GM18511 (cell line): ENCODE data around the gene HGF.
A peak's percentile ranks its signal among the peaks of the same experiment; 100 is the strongest.
"Not testable (repeated sequence)": the region's sequence is repeated elsewhere in the genome, so short reads cannot be mapped to it uniquely, and the experiment has no call there.

Experiments used
- ATAC-seq: cut with Tn5 transposase; IDR thresholded peaks from one replicate; pipeline ENCODE4 v1.9.1; 2021; ENCODE audit warnings: mild to moderate bottlenecking, moderate library complexity; ENCODE audit not compliant: unreplicated experiment

HGF gene

GRCh38 chr7:81769891-81770727, at the start of gene HGF:
Gene HGF, minus strand, starts transcription at chr7:81770047. Its CDS starts 76 bp downstream, at chr7:81769971.
- no peak for ATAC-seq

GRCh38 chr7:81816312-81816711, 46.5 kb upstream of the HGF start:
- ATAC-seq, result no peak

DNA sequence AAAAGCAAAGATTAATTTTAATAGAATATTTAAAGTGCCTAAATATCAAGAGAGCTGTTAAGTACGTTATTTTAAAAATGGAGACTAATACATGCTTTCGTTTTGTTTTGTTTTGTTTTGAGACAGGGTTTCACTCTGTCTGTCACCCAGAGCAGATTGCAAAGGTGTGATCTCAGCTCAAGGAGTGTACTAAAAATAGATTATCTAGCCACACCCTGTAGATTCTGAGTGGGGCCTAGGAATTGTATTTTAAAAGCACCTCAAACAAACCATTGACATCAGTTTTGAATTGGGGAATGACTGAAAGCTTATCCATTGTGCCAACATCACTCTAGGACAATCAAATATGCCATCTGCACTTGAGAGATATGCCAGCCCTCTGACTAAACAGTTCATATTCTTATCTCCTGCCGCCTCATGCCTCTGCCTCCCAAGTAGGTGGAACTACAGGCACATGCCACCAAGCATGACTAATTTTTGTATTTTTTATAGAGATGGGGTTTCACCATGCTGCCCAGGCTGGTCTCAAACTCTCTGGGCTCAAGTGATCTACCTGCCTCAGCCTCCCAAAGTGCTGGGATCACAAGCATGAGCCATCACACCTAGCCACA, 43.1 kb upstream of the HGF start:
- peak; percentile 79 for ATAC-seq

DNA sequence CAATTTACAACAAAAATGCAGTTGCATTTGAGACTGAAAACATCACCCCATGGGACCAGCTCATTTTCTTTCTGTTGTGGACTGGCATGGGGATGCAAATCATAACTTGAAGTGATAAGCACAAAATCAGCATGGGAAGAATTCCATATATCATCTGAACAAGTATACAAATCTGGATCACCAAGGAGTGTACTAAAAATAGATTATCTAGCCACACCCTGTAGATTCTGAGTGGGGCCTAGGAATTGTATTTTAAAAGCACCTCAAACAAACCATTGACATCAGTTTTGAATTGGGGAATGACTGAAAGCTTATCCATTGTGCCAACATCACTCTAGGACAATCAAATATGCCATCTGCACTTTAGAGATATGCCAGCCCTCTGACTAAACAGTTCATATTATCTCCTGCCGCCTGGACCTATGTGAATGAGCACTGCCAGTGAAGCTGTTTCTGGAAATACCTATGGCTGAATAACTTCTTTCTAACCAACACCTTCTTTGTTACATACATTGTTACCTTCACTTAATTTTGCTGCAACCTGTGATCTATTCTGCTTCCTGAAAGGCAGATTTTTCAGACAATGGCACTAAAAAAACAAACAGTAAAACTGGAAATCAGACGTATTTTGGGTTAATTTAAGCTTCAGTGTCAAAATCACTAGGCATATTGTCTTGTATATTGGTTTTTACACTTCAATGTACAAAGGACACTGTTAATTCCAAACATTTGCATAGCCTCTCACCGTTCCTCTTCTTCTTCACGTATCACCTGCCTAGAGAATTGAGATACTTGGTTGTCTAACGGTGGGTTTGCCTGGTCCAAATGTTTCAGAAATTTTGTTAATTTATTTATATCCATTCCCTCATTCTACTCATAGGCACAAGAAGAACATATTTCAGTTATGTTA, 42.4 kb upstream of the HGF start:
- ATAC-seq, result peak; percentile 32

GRCh38 chr7:81810476-81811155, 40.8 kb upstream of the HGF start:
- ATAC-seq, result no peak

DNA sequence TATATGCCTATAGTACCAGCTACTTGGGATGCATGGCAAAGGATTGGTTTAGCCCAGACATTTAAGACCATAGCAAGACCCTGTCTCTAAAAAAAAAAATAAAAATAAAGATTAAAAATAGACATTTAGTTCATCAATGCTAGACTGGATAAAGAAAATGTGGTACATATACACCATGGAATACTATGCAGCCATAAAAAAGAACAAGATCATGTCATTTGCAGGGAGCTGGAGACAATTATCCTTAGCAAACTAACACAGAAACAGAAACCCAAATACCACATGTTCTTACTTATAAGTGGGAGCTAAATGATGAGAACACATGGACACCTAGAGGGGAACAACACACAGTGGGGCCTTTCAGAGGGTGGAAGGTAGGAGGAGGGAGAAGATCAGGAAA, 38.5 kb upstream of the HGF start:
- not testable (repeated sequence) for ATAC-seq

- no peak for ATAC-seq
Observed at GRCh38 chr7:81803267-81803666, 33.4 kb upstream of the HGF start.

GRCh38 chr7:81802251-81802650, 32.4 kb upstream of the HGF start:
- ATAC-seq, result no peak

GRCh38 chr7:81801532-81801931, 31.7 kb upstream of the HGF start:
- ATAC-seq, result no peak

- ATAC-seq, result no peak
Observed at GRCh38 chr7:81791568-81792518, 22.0 kb upstream of the HGF start.

DNA sequence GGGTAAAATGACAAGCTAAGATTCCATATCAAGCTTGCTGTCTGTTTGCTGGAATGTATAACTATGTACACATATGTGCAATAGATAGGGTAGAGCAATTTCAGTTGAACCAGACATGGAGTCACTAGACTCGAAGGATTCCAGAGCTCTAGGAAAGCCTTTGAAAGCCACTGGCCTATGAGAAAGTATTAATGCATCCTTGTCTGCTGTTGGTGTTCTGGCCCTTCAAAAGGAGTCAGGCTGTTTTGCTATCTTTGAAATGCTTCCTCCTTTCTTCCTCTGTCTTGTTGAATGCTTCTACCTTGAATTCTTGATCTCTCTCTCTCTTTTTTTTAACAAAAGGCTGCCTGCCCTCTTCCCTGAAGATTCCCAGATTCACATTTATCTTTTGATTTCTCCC, 20.8 kb upstream of the HGF start:
- ATAC-seq, result no peak

- ATAC-seq, result no peak
Observed at GRCh38 chr7:81790120-81790500, 20.3 kb upstream of the HGF start.

DNA sequence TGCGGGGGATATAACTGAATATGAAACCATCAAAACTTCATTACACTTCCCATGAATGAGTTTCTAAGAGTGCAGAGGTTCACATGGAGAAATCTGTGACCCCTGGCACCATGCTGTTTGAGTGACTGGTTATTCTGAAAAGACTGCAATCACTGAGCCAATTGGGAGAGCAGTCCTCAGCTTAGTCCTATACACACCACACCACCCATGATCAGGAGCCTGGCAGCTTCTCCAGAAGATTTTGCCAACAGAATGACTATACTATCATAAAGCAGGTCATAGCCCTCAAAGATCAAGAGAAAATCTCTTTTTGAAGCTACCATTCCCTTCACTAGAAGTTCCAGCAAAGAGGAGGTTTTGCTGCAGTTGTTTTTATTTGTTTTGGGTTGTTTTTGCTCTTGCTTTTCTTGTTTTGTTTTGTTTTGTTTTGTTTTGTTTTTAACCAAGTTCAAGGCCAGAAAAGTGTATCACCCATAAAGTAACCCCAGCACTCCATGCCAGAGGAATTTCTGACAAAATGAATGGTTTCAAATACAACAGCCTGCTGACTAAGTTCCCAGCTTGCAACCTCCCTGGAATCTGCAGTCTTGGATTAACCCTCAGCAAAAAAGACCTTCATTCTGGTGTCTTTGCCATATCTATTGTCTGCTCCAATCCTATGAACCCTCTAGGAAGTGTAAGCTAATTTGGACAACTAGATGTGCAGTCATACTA, 19.7 kb upstream of the HGF start:
- no peak for ATAC-seq

DNA sequence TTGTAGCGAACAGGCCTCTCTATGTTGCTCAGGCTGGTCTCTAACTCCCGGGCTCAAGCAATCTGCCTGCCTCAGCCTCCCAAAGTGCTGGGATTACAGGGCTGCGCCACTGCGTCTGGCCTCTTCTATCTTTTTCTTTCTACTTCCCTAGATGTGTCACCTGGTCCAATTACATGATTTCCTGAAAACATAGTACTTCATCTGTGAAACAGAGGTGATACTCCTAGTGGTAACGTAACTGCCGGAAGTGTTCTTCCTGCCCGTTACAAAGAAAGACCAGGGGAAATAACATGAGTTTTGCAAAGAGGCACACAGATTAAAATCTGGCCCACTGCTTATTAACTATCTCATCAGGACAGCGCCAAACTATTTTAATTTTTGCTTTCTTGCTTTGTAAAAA, 18.4 kb upstream of the HGF start:
- ATAC-seq, result no peak

- ATAC-seq, result no peak
Observed at GRCh38 chr7:81783818-81784217, 14.0 kb upstream of the HGF start.

- no peak for ATAC-seq
Observed at GRCh38 chr7:81780914-81781693, 11.3 kb upstream of the HGF start.

DNA sequence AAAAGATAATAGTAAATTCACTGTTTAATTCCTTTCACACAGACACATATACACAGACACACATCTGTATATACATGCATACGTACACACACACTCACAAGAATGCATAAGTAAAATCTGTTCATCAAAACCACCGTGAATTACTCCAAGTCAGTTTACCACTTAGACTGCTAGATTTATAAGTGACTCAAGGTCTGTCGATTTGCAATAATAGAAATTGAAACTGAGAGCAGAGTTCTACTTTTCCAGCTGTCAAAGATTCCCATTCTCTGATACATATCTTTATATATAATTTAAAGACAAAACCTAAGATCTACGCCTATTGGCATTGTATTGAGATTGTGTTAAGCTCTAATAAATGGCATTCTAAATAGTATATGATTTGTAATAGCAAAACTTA, 9.9 kb upstream of the HGF start:
- ATAC-seq, result no peak

- no peak for ATAC-seq
Observed at GRCh38 chr7:81777697-81778096, 7.8 kb upstream of the HGF start.
